ENCODE results near the gene GADL1.
A peak's percentile ranks its signal among the peaks of the same experiment; 100 is the strongest.

Gene GADL1

GRCh38 chr3:30894521-30895251, at the start of gene GADL1:
Gene GADL1 (minus strand): TSS chr3:30894661. CDS start chr3:30894614, 47 bp downstream.
- DNase-seq (ENCODE audit: low read depth in 1 of 2, low spot score in 1 of 2) = peak in 1 of 2 donors; percentile 0

- DNase-seq (ENCODE audit: low read depth in 1 of 2, low spot score in 1 of 2) = no peak
These were observed 49.7 kb upstream of the GADL1 start for GRCh38 chr3:30944124-30944523.

GRCh38 chr3:30943206-30943605, 48.7 kb upstream of the GADL1 start:
- DNase-seq (ENCODE audit: low read depth in 1 of 2, low spot score in 1 of 2) = no peak

GRCh38 chr3:30941342-30941741, 46.9 kb upstream of the GADL1 start:
- no peak for DNase-seq (ENCODE audit: low read depth in 1 of 2, low spot score in 1 of 2)

GRCh38 chr3:30940740-30941139, 46.3 kb upstream of the GADL1 start:
- no peak for DNase-seq (ENCODE audit: low read depth in 1 of 2, low spot score in 1 of 2)

- no peak for DNase-seq (ENCODE audit: low read depth in 1 of 2, low spot score in 1 of 2)
These were observed 39.7 kb upstream of the GADL1 start for GRCh38 chr3:30934208-30934550.

GRCh38 chr3:30933478-30934207, 39.2 kb upstream of the GADL1 start:
- DNase-seq (ENCODE audit: low read depth in 1 of 2, low spot score in 1 of 2) = no peak

GRCh38 chr3:30932513-30933098, 38.1 kb upstream of the GADL1 start:
- no peak for DNase-seq (ENCODE audit: low read depth in 1 of 2, low spot score in 1 of 2)

GRCh38 chr3:30924763-30925162, 30.3 kb upstream of the GADL1 start:
- no peak for DNase-seq (ENCODE audit: low read depth in 1 of 2, low spot score in 1 of 2)

- DNase-seq (ENCODE audit: low read depth in 1 of 2, low spot score in 1 of 2) = no peak
These were observed 25.1 kb upstream of the GADL1 start for GRCh38 chr3:30919564-30919963.

- DNase-seq (ENCODE audit: low read depth in 1 of 2, low spot score in 1 of 2) = no peak
These were observed 24.3 kb upstream of the GADL1 start for GRCh38 chr3:30918761-30919160.

- no peak for DNase-seq (ENCODE audit: low read depth in 1 of 2, low spot score in 1 of 2)
These were observed 21.3 kb upstream of the GADL1 start for GRCh38 chr3:30915782-30916181.

GRCh38 chr3:30914696-30915095, 20.2 kb upstream of the GADL1 start:
- no peak for DNase-seq (ENCODE audit: low read depth in 1 of 2, low spot score in 1 of 2)

- no peak for DNase-seq (ENCODE audit: low read depth in 1 of 2, low spot score in 1 of 2)
These were observed 18.7 kb upstream of the GADL1 start for GRCh38 chr3:30913176-30913575.

GRCh38 chr3:30912301-30912700, 17.8 kb upstream of the GADL1 start:
- DNase-seq (ENCODE audit: low read depth in 1 of 2, low spot score in 1 of 2) = no peak

GRCh38 chr3:30908456-30909037, 14.1 kb upstream of the GADL1 start:
- no peak for DNase-seq (ENCODE audit: low read depth in 1 of 2, low spot score in 1 of 2)

GRCh38 chr3:30904996-30905395, 10.5 kb upstream of the GADL1 start:
- DNase-seq (ENCODE audit: low read depth in 1 of 2, low spot score in 1 of 2) = no peak

GRCh38 chr3:30895329-30895728, 868 bp upstream of the GADL1 start:
- DNase-seq (ENCODE audit: low read depth in 1 of 2, low spot score in 1 of 2) = no peak

- DNase-seq (ENCODE audit: low read depth in 1 of 2, low spot score in 1 of 2) = no peak
These were observed 659 bp downstream of the GADL1 start for GRCh38 chr3:30893678-30894325.

- no peak for DNase-seq (ENCODE audit: low read depth in 1 of 2, low spot score in 1 of 2)
These were observed 3.6 kb downstream of the GADL1 start for GRCh38 chr3:30890907-30891306.

- DNase-seq (ENCODE audit: low read depth in 1 of 2, low spot score in 1 of 2) = no peak
These were observed 7.6 kb downstream of the GADL1 start for GRCh38 chr3:30886888-30887287.

- DNase-seq (ENCODE audit: low read depth in 1 of 2, low spot score in 1 of 2) = no peak
These were observed 15.6 kb downstream of the GADL1 start for GRCh38 chr3:30878862-30879261.
